C4-2B (cell line): ENCODE data around the gene GUCY2F.

Experiments
- ZFX ChIP-seq: fragments of 450-650 bp; IDR thresholded peaks from 2 replicates; pipeline ENCODE4 v1.6.1; 2017
- TF ChIP-seq, protein P1 (sequence below): fragments of 450-650 bp; conservative IDR thresholded peaks from 2 replicates; pipeline ENCODE4 v1.5.1; 2017; ENCODE audit warnings: mild to moderate bottlenecking

DNA sequence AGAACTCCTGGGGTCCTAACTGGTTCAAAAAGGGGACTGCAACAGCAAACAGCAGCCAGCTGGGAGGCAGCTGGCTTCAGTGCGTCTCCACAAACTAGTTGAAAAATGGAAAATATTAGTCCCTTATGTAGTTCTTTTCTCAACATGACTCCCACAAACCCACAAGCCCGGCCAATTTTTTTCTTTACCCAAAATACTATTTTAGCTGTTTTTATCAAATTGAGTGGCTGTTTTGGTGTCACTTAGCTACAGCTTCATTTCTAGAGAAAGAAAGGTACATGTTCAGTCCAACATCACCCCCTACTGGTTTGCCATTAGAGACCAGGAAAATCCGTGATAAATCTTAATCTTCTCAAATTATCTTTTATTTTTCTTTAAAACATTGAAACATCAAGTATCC, 97.2 kb downstream of the GUCY2F start:
- TF ChIP-seq, protein P1, sequence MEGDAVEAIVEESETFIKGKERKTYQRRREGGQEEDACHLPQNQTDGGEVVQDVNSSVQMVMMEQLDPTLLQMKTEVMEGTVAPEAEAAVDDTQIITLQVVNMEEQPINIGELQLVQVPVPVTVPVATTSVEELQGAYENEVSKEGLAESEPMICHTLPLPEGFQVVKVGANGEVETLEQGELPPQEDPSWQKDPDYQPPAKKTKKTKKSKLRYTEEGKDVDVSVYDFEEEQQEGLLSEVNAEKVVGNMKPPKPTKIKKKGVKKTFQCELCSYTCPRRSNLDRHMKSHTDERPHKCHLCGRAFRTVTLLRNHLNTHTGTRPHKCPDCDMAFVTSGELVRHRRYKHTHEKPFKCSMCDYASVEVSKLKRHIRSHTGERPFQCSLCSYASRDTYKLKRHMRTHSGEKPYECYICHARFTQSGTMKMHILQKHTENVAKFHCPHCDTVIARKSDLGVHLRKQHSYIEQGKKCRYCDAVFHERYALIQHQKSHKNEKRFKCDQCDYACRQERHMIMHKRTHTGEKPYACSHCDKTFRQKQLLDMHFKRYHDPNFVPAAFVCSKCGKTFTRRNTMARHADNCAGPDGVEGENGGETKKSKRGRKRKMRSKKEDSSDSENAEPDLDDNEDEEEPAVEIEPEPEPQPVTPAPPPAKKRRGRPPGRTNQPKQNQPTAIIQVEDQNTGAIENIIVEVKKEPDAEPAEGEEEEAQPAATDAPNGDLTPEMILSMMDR, result peak; percentile 47
- TF ChIP-seq ZFX, result no peak
